Neural cell (in vitro differentiated cells): Measurements from ENCODE around the gene SHANK1.
"Not testable (repeated sequence)": the region's sequence is repeated elsewhere in the genome, so short reads cannot be mapped to it uniquely, and the experiment has no call there.

Experiments used
- CTCF ChIP-seq: fragments of 450-650 bp; IDR thresholded peaks from 2 replicates; pipeline ENCODE4 v1.5.1; 2014; ENCODE audit warnings: antibody characterized with exemption, mild to moderate bottlenecking, moderate library complexity; ENCODE audit not compliant: poor library complexity, severe bottlenecking
- EZH2 ChIP-seq: fragments of 200-600, 300-800 bp; shearing (Covaris generic), sonication (generic); IDR thresholded peaks from 2 replicates; pipeline ENCODE4 v1.6.1; 2014; ENCODE audit warnings: antibody characterized with exemption, low read length, borderline replicate concordance, mild to moderate bottlenecking; ENCODE audit not compliant: insufficient read depth, poor library complexity, severe bottlenecking

- TF ChIP-seq EZH2, CTCF: not testable (repeated sequence)
Measured at GRCh38 chr19:50756244-50756643, 36.6 kb upstream of the SHANK1 start.
